Measurements from ENCODE around the gene PAX2.
"Not testable (repeated sequence)": the region's sequence is repeated elsewhere in the genome, so short reads cannot be mapped to it uniquely, and the experiment has no call there.

The PAX2 gene

GRCh38 chr10:100744987-100745881 is at the start of gene PAX2:
TSS of gene PAX2 (plus strand) at chr10:100745582. CDS start at chr10:100746261, 679 bp downstream.
- no peak within 1 kb of the TSS for H3K27ac ChIP-seq
- TF ChIP-seq, protein P1, sequence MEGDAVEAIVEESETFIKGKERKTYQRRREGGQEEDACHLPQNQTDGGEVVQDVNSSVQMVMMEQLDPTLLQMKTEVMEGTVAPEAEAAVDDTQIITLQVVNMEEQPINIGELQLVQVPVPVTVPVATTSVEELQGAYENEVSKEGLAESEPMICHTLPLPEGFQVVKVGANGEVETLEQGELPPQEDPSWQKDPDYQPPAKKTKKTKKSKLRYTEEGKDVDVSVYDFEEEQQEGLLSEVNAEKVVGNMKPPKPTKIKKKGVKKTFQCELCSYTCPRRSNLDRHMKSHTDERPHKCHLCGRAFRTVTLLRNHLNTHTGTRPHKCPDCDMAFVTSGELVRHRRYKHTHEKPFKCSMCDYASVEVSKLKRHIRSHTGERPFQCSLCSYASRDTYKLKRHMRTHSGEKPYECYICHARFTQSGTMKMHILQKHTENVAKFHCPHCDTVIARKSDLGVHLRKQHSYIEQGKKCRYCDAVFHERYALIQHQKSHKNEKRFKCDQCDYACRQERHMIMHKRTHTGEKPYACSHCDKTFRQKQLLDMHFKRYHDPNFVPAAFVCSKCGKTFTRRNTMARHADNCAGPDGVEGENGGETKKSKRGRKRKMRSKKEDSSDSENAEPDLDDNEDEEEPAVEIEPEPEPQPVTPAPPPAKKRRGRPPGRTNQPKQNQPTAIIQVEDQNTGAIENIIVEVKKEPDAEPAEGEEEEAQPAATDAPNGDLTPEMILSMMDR (conservative IDR thresholded peaks at IDR 0.05): no peak
- no peak for TF ChIP-seq ZFX (IDR thresholded peaks at IDR 0.05)

DNA sequence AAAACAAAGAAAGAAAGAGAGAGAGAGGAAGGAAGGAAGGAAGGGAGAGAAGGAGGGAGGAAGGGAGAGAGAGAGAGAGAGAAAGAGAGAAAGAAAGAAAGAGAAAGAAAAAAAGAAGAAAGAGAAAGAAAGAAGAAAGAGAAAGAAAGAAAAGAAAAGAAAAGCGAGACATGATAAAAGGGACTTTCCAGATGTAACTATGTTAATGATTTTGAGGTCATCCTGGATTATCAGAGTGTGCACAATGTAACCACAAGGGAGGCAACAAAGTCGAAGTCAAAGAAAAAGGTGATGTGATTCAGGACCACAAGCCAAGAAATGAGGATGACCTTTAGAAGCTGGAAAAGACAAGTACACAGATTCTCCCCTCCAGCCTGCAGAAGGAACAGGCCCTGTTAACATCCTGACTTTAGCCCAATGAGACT is 48.9 kb upstream of the PAX2 start:
- TF ChIP-seq ZFX (IDR thresholded peaks at IDR 0.05): no peak
- TF ChIP-seq, protein P1 (conservative IDR thresholded peaks at IDR 0.05): no peak
- no peak overlapping the region for H3K27ac ChIP-seq

GRCh38 chr10:100697070-100697469 is 48.3 kb upstream of the PAX2 start:
- no peak overlapping the region for H3K27ac ChIP-seq
- TF ChIP-seq, protein P1 (conservative IDR thresholded peaks at IDR 0.05): no peak
- no peak for TF ChIP-seq ZFX (IDR thresholded peaks at IDR 0.05)

DNA sequence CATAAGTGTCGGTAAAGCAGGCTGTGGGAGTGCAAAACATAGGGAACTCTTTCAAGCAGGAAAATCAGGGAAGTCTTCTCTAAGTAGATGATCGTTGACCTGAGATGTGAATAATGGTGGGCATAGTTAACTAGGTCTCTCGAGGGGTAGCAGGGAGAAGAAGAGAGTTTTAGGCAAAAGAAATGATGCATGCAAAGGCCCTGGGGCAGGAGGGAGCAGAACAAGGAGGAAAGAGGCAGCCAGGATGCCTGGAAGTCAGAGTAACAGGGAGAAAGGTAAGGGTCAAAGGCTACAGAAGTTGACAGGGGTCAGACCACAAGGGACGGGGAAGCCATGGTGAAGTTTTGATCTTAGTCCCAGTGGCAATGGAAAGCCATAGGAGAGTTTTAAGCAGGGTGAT is 47.8 kb upstream of the PAX2 start:
- TF ChIP-seq, protein P1 (conservative IDR thresholded peaks at IDR 0.05): no peak
- no peak for TF ChIP-seq ZFX (IDR thresholded peaks at IDR 0.05)
- no peak overlapping the region for H3K27ac ChIP-seq

- H3K27ac ChIP-seq: not testable (repeated sequence)
These were observed 43.7 kb upstream of the PAX2 start for GRCh38 chr10:100701704-100702103.

DNA sequence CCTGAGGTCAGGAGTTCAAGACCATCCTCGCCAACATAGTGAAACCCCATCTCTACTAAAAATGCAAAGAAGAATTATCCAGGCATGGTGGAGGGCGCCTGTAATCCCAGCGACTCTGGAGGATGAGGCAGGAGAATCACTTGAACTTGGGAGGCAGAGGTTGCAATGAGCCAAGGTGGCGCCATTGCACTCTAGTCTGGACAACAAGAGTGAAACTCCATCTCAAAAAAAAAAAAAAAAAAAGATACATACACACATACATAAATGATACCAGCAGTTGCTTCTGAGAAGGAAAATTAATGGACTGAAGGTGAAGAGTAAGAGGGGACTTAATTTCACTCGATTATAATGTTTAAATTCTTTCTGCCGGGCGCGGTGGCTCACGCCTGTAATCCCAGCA is 40.2 kb upstream of the PAX2 start:
- TF ChIP-seq, protein P1 (conservative IDR thresholded peaks at IDR 0.05): no peak
- no peak for TF ChIP-seq ZFX (IDR thresholded peaks at IDR 0.05)
- no peak overlapping the region for H3K27ac ChIP-seq

DNA sequence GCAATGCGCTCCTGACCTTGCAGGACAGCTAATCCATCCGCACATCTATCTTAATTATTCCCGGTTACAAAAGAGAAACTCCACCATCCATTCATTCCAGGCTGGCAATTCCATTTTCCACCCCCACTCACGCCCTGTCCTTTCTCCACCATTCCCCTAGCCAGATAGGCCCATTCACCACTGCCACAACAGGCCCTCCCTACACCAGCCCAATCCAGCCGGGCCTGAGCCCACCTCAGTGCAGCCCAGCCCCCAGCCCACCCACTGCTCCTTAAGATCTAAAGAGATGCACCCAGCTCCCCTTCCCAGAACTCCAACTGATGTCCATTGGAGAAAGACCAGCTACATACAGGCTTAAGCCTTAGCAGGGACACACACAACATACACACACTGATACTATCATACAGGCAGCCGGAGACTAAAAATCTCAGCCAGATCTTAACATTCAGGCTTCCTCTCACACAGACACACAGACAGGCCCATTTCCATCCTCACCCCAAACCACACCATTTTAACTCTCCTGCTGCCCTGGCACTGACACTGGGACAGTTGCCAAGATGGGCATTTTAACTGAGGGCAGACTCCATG is 38.0 kb upstream of the PAX2 start:
- H3K27ac ChIP-seq: no peak overlapping the region
- no peak for TF ChIP-seq ZFX (IDR thresholded peaks at IDR 0.05)
- TF ChIP-seq, protein P1 (conservative IDR thresholded peaks at IDR 0.05): no peak
